Measurements from ENCODE around the gene TRMT10B. TPM values are rescaled to one million over a fixed set of nuclear protein-coding genes. Genes with fewer than 3 reads are reported as not detected.

The TRMT10B gene
- total and polyA plus RNA-seq, 2 of the 13 experiments (the other 11 are each of a cell fraction or from before 2014, with no cell fraction given): 3.1 to 3.9 TPM

DNA sequence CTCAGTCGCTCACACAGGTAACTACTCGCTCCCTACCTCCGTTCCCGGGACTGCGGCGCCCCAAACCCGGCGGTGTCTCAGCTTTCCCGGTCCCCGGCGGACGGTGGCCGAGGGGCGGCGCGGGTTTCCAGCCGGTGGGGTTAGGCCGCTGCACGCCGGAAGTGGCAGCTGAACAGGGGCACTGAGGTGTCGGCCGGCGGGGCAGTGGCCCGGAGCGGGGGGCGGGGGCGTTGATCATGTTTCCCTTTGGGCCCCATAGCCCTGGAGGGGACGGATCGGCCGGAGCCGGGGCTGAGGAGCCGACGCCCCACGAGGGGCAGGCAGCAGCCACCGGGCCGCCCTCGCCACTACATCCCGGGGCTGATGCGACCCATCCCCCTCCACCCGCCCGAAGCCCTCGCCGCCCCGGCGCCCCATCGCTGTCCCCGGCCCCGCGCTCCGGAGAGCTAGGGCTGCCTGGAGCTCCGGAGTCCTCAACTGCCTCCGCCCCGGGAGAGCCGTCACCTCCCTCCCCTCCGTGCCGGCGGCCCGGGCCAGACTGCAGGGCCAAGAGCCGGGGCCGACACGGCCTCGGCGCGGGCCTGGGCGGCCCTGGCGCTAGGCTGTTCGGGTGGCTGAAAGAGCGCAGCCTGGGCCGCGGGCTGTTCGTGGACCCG is 47.2 kb downstream of the TRMT10B start, which contains the start of gene DCAF10 (continued):
- TF ChIP-seq, protein P1, sequence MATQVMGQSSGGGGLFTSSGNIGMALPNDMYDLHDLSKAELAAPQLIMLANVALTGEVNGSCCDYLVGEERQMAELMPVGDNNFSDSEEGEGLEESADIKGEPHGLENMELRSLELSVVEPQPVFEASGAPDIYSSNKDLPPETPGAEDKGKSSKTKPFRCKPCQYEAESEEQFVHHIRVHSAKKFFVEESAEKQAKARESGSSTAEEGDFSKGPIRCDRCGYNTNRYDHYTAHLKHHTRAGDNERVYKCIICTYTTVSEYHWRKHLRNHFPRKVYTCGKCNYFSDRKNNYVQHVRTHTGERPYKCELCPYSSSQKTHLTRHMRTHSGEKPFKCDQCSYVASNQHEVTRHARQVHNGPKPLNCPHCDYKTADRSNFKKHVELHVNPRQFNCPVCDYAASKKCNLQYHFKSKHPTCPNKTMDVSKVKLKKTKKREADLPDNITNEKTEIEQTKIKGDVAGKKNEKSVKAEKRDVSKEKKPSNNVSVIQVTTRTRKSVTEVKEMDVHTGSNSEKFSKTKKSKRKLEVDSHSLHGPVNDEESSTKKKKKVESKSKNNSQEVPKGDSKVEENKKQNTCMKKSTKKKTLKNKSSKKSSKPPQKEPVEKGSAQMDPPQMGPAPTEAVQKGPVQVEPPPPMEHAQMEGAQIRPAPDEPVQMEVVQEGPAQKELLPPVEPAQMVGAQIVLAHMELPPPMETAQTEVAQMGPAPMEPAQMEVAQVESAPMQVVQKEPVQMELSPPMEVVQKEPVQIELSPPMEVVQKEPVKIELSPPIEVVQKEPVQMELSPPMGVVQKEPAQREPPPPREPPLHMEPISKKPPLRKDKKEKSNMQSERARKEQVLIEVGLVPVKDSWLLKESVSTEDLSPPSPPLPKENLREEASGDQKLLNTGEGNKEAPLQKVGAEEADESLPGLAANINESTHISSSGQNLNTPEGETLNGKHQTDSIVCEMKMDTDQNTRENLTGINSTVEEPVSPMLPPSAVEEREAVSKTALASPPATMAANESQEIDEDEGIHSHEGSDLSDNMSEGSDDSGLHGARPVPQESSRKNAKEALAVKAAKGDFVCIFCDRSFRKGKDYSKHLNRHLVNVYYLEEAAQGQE (IDR thresholded peaks at IDR 0.05; ENCODE audit: borderline replicate concordance in 1 of 2, low read depth in 1 of 2, low read length in 2 of 2): peak in 1 of 2 experiments; percentile 77; a peak in 2 of 4 replicates
- TF ChIP-seq ZSCAN21 (CRISPR knock-in tag; IDR thresholded peaks at IDR 0.05; ENCODE audit: borderline replicate concordance) (peak; percentile 92), ZMYM4 (CRISPR knock-in tag; IDR thresholded peaks at IDR 0.05) (peak; percentile 94), NR2C2 (CRISPR knock-in tag; IDR thresholded peaks at IDR 0.05; ENCODE audit: borderline replicate concordance) (peak; percentile 91), RELA (CRISPR knock-in tag; IDR thresholded peaks at IDR 0.05) (no peak), ZNF468 (CRISPR knock-in tag; IDR thresholded peaks at IDR 0.05) (no peak), EEA1 (CRISPR knock-in tag; IDR thresholded peaks at IDR 0.05; ENCODE audit: borderline replicate concordance) (peak; percentile 97; the same call in 1 of the 2 replicates), ZNF460 (CRISPR knock-in tag; IDR thresholded peaks at IDR 0.05; ENCODE audit: borderline replicate concordance) (peak; percentile 40; the same call in 1 of the 2 replicates)
- TF ChIP-seq, protein P2, sequence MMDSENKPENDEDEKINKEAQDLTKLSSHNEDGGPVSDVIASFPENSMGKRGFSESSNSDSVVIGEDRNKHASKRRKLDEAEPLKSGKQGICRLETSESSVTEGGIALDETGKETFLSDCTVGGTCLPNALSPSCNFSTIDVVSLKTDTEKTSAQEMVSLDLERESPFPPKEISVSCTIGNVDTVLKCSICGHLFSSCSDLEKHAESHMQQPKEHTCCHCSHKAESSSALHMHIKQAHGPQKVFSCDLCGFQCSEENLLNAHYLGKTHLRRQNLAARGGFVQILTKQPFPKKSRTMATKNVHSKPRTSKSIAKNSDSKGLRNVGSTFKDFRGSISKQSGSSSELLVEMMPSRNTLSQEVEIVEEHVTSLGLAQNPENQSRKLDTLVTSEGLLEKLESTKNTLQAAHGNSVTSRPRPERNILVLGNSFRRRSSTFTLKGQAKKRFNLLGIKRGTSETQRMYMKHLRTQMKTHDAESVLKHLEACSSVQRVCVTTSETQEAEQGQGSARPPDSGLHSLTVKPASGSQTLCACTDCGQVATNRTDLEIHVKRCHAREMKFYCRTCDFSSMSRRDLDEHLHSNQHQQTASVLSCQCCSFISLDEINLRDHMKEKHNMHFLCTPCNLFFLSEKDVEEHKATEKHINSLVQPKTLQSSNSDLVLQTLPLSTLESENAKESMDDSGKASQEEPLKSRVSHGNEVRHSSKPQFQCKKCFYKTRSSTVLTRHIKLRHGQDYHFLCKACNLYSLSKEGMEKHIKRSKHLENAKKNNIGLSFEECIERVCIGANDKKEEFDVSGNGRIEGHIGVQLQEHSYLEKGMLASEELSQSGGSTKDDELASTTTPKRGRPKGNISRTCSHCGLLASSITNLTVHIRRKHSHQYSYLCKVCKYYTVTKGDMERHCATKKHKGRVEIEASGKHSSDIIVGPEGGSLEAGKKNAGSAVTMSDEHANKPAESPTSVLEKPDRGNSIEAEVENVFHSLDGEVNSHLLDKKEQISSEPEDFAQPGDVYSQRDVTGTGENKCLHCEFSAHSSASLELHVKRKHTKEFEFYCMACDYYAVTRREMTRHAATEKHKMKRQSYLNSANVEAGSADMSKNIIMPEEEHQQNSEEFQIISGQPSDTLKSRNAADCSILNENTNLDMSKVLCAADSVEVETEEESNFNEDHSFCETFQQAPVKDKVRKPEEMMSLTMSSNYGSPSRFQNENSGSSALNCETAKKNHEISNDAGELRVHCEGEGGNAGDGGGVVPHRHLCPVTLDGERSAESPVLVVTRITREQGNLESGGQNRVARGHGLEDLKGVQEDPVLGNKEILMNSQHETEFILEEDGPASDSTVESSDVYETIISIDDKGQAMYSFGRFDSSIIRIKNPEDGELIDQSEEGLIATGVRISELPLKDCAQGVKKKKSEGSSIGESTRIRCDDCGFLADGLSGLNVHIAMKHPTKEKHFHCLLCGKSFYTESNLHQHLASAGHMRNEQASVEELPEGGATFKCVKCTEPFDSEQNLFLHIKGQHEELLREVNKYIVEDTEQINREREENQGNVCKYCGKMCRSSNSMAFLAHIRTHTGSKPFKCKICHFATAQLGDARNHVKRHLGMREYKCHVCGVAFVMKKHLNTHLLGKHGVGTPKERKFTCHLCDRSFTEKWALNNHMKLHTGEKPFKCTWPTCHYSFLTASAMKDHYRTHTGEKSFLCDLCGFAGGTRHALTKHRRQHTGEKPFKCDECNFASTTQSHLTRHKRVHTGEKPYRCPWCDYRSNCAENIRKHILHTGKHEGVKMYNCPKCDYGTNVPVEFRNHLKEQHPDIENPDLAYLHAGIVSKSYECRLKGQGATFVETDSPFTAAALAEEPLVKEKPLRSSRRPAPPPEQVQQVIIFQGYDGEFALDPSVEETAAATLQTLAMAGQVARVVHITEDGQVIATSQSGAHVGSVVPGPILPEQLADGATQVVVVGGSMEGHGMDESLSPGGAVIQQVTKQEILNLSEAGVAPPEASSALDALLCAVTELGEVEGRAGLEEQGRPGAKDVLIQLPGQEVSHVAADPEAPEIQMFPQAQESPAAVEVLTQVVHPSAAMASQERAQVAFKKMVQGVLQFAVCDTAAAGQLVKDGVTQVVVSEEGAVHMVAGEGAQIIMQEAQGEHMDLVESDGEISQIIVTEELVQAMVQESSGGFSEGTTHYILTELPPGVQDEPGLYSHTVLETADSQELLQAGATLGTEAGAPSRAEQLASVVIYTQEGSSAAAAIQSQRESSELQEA (CRISPR knock-in tag; IDR thresholded peaks at IDR 0.05; ENCODE audit: not compliant biosample characterization): peak; percentile 13
- TF ChIP-seq, protein P3, sequence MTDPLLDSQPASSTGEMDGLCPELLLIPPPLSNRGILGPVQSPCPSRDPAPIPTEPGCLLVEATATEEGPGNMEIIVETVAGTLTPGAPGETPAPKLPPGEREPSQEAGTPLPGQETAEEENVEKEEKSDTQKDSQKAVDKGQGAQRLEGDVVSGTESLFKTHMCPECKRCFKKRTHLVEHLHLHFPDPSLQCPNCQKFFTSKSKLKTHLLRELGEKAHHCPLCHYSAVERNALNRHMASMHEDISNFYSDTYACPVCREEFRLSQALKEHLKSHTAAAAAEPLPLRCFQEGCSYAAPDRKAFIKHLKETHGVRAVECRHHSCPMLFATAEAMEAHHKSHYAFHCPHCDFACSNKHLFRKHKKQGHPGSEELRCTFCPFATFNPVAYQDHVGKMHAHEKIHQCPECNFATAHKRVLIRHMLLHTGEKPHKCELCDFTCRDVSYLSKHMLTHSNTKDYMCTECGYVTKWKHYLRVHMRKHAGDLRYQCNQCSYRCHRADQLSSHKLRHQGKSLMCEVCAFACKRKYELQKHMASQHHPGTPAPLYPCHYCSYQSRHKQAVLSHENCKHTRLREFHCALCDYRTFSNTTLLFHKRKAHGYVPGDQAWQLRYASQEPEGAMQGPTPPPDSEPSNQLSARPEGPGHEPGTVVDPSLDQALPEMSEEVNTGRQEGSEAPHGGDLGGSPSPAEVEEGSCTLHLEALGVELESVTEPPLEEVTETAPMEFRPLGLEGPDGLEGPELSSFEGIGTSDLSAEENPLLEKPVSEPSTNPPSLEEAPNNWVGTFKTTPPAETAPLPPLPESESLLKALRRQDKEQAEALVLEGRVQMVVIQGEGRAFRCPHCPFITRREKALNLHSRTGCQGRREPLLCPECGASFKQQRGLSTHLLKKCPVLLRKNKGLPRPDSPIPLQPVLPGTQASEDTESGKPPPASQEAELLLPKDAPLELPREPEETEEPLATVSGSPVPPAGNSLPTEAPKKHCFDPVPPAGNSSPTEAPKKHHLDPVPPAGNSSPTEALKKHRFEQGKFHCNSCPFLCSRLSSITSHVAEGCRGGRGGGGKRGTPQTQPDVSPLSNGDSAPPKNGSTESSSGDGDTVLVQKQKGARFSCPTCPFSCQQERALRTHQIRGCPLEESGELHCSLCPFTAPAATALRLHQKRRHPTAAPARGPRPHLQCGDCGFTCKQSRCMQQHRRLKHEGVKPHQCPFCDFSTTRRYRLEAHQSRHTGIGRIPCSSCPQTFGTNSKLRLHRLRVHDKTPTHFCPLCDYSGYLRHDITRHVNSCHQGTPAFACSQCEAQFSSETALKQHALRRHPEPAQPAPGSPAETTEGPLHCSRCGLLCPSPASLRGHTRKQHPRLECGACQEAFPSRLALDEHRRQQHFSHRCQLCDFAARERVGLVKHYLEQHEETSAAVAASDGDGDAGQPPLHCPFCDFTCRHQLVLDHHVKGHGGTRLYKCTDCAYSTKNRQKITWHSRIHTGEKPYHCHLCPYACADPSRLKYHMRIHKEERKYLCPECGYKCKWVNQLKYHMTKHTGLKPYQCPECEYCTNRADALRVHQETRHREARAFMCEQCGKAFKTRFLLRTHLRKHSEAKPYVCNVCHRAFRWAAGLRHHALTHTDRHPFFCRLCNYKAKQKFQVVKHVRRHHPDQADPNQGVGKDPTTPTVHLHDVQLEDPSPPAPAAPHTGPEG (CRISPR knock-in tag; IDR thresholded peaks at IDR 0.05): no peak
